Activated CD8-positive, alpha-beta memory T cell treated with anti-CD3 and anti-CD28 coated beads for 48 hours (primary cell): Measurements from ENCODE around the gene SYNGR1.

Source experiments
- DNase-seq, 3 experiments: peaks; one replicate each; pipeline ENCODE4 v3.0.0-alpha.2; 2020; ENCODE audit warnings: low read depth in 2 of 3, low spot score in 2 of 3

The SYNGR1 gene

GRCh38 chr22:39429186-39429585 is 79.4 kb downstream of the SYNGR1 start:
- DNase-seq: no peak

GRCh38 chr22:39429916-39430575 is 80.3 kb downstream of the SYNGR1 start:
- no peak for DNase-seq

GRCh38 chr22:39430576-39431150 is 80.9 kb downstream of the SYNGR1 start:
- no peak for DNase-seq

- DNase-seq: no peak
Measured at GRCh38 chr22:39431216-39431801, 81.5 kb downstream of the SYNGR1 start.

GRCh38 chr22:39431821-39432251 is 82.0 kb downstream of the SYNGR1 start:
- DNase-seq: no peak

GRCh38 chr22:39432361-39432811 is 82.6 kb downstream of the SYNGR1 start:
- no peak for DNase-seq

- DNase-seq: no peak
Measured at GRCh38 chr22:39433476-39434242, 83.9 kb downstream of the SYNGR1 start.

GRCh38 chr22:39434243-39434653 is 84.5 kb downstream of the SYNGR1 start:
- no peak for DNase-seq

- no peak for DNase-seq
Measured at GRCh38 chr22:39434721-39435120, 84.9 kb downstream of the SYNGR1 start.
